HG03342 (cell line): ENCODE data around the gene SLC46A1.

Experiments used
- ATAC-seq: cut with Tn5 transposase; IDR thresholded peaks from one replicate; pipeline ENCODE4 v1.9.1; 2021; ENCODE audit warnings: mild to moderate bottlenecking, moderate library complexity; ENCODE audit not compliant: unreplicated experiment

Gene SLC46A1

DNA sequence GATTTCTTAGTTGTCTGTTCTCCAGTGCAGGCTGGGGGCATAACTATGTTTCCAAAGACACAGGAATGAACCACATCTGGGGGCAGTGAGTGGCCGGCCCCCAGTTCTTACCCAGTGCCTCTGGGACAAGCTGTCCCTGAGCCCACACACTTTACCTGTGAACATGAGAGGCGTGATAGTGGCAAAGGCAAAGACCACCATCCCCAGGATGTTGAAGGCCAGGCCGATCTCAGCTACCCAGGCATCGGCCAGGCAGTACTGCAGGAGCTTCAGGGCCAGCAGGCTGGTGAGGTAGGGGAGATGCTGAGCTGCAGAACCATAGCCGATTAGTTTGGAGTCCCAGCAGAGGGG is 1.6 kb downstream of the SLC46A1 start:
- ATAC-seq: no peak

DNA sequence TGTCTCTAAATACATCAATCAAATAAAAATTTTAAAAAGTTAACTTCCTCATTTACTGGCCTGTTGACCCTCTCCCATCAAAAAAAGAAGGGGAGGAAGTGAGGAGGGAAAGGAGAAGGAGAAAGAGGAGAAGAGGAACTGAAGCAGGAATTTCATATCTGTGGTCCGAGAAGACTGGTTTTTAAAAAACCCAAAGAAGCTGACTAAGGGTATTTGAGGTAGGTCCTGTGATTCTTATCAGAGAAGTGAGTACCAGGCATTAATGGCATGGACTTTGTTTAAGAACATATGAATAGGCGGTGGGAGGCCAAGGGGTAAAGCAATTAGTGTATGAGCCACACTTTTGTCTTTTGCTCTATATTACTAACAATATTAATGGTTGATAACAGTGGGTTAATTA is 2.0 kb downstream of the SLC46A1 start:
- ATAC-seq: no peak

DNA sequence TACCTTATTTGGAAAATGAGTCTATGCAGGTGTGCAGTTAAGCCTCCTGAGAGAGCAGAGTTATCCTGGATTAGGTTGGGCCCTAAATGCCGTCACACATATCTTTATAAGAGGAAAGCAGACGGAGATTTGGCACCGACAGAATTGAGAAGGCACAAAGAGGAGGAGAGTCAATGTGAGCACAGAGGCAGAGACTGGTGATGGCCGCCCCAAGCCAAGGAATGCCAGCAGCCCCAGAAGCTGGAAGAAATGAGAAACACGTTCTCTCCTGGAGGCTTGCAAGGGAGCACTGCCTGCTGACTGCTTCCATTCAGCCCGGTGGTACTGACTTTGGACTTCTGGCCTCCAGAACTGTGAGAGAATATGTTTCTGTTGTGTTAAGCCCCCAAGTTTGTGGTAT is 3.2 kb downstream of the SLC46A1 start:
- no peak for ATAC-seq

DNA sequence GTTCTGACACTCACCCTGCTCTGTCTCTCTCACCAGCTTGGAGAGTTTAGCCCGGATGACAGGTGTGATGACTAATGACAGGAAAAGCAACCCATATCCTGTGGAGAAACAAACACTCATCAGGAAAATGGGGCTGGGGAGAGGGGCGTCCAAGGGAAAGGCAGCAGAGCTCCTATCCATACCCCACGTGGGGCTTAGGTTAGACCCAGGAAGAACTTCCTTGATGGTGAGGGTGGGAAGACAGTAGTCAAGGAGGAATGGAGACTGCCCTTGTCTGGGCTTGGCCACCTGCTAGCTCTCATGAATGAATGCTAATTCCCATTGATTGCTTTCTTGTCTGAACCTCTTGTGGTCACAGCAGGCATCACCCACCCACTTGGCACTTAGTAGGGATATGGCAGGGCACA is 3.8 kb downstream of the SLC46A1 start:
- ATAC-seq: no peak

DNA sequence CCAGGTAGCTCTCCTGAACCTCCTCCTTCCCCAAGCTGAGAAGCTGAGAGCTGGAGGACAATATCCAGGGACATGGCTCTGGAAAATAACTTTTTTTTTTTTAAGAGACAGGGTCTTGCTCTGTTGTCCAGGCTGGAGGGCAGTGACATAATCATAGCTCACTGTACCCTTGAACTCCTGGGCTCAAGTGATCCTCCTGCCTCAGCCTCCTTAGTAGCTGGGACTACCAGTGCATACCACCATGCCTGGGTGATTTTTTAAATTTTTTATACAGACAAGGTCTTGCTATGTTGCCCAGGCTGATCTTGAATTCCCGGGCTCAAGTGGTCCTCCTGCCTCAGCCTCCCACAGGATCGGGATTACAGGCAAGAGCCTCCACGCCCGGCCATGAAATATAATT is 6.2 kb downstream of the SLC46A1 start:
- no peak for ATAC-seq

DNA sequence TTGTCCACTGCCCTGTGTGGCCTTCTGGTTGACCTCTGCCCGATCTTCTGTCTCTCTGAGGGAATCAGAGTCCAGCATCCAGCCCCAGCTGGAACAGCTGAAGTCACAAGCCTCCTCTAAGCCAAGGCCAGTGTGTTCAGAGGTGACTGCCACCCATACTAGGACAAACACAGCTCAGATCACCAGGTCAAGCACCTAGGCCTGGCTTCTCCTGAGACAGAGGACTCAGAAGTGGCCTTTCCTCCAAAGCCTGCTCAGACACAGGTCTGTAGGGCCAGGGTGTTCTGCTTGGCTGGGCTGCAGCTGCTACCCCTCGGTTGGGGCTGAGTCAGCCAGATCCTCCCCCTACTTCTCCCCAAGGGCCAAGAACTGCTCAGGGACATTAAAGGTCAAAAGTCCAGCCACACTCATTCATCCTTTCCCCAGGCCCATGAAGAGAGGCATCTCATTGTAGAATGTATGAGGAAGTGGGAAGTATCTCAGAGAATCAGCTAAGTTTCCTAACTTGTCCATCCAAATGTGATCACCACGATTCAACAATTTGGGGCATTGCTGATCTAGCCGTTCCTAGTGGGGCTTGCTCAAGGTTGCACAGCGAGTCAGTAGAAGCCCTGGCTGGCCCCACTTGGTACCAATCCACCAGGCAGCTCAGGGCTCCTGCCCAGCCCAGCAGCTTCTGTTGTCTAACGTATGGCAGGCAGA is 7.6 kb downstream of the SLC46A1 start:
- ATAC-seq: no peak

DNA sequence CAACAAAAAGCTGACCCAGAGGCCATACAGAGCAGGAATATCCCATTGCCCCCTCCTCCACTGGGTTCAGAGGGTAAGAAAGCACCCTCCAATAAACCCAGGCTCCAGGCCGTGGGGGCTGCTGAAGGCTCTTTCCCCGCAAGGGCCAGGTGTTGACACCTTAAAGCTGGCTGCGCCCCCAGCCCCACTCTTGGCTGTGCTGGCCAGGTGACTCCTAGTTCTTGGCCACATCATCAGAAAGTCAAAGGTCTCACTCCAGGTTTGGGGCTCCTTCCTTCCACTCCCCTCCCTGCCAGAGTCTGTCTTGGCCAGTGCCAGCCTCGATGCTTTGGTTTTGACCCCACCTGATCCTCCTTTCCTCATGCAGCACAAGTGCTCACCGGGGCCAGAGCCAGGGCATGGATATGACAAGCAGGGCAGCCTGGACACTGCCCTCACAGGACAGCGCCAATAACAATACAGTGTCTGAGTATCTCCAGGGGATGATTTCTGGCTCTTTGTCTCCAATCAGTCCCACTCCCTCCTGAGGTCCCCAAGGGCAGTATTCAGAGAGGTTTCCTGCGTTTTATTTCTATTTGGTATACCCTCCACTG is 8.2 kb downstream of the SLC46A1 start:
- no peak for ATAC-seq

DNA sequence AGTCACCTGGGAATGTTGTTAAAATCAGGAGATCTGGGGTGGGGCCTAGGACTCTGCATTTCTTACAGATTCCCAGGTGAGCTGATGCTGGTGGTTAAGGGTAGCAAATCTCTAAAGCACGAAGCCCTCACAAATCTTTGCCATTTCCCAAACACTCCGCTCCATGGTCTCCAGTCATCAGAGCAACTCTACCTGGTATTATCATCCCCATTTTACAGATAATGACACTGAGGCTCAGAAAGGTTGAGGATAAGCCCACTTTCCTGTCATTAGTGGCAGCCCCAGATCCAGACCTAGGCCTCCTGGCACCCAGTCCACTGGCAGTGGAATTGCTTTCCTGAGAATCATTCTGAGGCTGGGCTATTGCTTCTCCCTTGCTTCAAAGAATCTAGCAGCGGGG is 8.7 kb downstream of the SLC46A1 start:
- no peak for ATAC-seq

DNA sequence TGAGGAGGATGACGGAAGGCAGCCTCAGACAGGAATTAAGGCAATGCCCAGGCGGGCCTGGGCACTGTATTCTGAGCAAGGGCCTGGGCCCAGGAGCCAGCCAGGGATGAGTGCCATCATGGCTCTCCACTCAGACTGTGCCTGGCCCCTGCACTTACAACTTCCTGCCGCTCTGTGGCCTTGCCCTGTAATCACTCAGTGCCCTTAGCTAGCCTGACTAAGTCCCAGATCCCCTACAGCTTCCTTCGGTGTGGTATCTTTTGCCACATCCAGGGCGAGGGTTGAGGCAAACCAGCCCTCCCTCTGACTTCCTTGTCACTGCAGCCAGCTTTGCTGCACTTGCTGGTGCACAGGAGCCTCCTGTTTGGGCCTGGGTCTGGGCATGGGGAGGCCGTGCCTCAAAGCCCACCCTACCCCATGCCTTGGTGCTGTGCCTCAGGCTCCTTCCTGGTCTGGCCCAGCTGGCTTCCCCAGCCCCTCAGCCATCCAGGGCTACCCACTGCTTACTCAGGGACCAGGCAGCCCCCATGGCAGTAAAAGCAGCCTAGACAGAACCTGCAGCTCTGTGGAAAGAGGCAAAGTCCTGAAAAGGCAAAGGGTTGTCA is 9.3 kb downstream of the SLC46A1 start:
- no peak for ATAC-seq

DNA sequence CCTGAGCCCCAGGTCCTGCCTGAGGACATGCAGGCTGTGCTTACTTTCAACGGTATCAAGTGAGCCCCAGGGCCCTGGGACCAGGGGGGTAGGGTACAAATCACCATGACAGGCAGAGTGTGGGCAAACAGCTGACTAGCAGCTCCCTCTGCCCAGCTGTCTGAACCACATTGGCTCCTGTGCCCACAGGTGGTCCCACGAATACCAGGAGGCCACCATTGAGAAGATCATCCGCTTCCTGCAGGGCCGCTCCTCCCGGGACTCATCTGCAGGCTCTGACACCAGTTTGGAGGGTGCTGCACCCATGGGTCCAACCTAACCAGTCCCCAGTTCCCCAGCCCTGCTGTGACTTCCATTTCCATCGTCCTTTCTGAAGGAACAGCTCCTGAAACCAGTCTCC is 10.0 kb downstream of the SLC46A1 start:
- no peak for ATAC-seq

DNA sequence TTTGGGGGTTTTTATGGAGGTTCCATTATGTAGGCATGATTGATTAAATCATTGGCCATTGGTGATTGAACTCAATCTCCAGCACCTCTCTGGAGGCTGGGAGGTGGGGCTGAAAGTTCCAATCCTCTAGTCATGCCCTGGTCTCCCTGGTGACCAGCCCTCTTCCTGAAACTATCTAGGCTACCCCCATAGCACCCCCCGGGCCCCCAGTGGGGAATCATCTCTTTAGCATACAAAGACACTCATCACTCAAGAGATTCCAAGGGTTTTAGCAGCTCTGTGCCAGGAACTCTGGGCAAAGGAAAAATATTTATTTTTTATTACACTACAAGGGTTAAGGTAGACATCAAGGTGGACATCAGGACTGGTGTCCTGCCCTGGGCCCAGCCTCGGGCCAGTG is 10.6 kb downstream of the SLC46A1 start:
- ATAC-seq: no peak

DNA sequence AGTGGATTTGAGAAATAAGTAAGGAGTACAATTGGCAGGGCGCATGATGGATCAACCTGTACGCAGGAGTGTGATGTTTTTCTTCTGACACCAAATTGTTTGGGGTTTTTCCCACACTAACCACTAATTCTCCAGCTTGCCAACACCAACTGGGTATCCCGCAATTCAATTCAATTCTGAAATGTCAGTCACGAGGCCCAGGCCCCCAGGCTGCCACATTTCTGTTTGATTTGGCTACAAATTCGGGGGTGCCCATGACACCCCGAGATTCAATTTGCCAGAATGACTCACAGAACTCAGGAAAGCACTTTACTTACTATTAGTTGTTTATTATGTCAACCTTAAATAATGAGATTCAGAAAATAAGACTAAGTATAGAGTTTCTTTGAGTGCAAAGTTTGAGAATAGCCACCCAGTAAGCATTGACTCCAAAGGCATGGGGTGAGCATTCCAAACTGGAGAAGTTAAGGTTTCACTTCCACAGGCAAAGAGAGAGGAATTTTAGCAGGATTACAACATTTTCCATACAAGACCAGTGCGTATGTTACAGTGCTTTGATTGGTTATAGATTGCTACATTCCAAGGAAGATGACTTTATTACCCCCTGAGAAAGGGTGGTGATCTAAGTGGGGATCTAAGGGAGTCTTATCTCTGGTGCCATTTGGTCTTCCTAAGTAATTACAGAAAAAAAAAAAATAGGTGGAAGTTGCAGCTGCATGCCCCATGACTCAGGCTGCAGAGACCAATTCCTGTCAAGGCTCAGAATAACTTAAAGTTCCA is 11.5 kb downstream of the SLC46A1 start:
- no peak for ATAC-seq

DNA sequence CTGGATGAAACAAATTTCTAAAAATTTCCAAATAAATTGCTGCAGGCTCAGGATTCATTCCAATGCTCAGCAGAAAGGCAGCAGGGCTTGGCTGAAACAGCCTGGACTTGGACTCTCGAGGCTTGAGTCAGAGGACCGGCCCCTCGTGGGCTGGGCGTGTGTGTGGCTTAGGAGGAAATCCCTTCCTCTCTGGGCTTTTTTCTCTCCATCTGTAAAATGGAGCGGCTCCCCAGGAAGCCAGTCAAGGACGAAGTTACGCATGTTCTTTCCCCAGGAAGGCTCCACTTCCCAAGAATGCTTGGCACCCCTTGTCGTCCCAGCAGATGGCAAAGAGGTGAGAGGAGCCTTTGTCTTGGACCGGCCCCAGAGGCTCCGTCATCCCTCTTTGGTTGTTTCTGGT is 13.5 kb downstream of the SLC46A1 start:
- no peak for ATAC-seq

DNA sequence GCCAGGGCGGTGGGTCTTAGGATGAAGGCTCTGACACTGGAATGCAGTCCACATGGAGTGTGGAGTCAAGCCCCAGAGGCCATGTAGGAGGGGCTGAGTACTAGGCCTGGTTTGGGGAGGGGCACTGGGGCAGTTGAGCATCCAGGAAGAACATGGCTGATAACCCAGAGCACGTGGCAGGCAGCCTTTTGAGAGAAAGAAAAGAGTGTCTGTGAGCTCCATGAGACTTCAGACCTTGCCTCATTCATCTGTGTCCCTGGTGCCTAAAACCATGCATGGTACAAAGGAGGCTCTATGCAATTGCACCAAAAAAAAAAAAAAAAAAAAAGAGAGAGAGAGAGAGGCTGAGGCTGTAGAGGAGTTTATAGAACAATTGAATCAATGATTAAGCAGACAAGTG is 14.6 kb downstream of the SLC46A1 start:
- no peak for ATAC-seq

DNA sequence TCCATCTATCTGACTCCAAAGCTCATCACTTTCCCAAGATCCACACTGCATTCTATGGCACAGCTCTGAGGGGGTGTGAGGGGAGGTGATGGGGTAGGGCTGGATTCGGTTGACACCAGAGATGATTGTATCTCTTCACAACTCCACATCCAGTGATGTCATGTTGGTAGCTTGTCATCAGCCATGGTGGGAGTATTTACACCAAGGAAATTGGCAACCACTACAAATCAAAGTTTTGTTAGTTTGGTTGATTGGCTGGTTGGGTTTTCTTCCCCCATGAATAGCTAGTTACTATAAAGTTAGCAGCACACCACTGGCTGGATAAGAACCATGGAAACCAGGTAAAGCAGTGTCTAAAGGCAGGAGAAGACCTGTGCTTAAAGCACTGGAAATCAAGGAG is 15.0 kb downstream of the SLC46A1 start:
- no peak for ATAC-seq

DNA sequence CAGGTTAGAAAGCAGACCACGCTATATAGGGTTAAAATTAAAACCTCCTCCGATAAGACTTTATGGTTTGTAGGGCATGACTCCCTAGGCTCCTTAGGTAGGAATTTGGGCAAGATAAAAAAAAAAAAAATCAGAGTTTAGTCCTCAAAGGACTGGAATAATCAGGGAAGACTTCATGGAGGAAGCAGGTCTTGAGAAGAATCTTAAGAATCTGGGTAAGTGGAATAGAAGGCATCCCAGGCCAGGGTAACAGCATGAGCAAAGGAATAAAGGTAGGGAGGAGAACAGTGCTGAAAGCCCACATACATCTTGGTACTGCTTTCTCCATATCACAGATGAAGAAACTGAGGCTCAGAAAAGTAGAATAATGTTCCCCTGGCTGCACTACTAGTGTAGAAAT is 15.4 kb downstream of the SLC46A1 start:
- ATAC-seq: no peak

DNA sequence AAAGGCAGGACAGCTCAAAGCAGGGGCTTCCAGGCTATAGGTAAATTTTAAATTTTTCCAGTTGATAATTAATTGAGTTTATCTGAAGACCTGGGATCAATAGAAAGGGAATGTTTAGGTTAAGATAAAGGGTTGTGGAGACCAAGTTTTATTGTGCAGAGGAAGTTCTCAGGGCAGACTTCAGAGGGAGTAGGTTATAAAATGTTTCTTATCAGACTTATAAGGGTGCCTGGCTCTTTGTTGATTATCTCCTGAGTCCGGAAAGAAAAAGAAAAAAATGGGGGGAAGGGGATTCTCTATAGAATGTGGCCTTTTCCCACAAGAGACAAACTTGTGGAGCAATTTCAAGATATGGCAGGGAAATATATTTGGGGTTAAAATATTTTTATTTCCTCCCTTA is 15.9 kb downstream of the SLC46A1 start:
- no peak for ATAC-seq

DNA sequence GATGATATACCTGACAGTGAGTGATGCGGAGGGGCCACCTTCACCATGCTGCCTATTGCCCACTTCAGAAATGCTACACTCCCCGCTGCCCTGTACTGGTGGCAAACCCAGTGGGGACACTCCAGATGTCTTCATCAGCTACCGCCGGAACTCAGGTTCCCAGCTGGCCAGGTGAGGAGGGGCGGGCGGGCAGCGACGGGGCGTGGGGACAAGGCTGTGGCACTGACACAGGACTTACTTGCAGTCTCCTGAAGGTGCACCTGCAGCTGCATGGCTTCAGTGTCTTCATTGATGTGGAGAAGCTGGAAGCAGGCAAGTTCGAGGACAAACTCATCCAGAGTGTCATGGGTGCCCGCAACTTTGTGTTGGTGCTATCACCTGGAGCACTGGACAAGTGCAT is 17.9 kb downstream of the SLC46A1 start:
- ATAC-seq: no peak

DNA sequence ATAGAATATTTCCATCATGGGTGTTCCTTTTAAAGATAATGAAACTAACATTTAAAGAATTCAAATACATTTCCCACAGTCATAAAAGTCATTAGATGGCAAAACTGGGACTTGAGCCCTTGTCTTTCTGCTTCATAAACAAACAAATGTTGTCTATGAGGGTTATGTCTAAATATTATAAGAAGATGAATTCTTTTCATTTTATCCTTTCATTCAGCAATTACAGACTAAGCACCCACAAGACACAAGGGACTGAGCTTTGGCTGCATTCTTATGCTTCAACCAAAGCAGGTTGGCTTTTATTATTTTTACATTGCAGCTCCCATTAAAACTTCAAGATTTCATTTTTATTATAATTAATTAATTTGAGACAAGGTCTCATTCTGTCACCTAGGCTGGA is 19.6 kb downstream of the SLC46A1 start:
- no peak for ATAC-seq

DNA sequence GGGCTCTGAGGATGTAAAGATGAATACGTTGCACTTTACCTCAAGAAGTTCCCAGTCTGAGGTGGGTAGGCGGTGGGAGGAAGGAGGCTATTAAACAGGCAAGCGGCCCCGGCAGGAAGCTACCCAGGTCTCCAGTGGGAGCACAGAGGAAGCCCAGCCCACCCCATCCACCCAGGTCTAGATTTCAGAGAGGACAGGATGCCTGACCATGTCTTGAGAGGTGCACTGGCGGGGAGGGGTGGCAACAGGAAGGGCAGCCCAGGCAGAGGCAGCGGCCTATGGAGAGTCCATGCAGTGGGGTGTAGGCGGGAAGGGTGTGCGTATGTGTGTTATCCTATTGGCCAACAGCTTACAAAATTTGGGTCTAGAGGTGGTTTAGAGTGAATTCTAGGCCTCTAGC is 20.6 kb downstream of the SLC46A1 start:
- no peak for ATAC-seq

DNA sequence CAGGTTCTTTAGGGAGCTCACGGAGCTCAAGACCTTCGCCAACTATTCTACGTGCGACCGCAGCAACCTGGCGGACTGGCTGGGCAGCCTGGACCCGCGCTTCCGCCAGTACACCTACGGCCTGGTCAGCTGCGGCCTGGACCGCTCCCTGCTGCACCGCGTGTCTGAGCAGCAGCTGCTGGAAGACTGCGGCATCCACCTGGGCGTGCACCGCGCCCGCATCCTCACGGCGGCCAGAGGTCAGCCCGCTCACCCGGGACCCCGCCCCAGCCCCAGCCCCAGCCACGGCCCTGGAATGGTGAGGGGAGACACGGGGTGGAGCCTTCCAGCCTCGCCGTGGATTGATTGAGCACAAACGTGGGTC is 21.0 kb downstream of the SLC46A1 start:
- ATAC-seq: no peak
